Transverse colon (tissue), 3 donors: ENCODE measurements around the gene MASP2.

ENCODE experiments used
- EP300 ChIP-seq: sonication (generic); formaldehyde crosslinking; IDR thresholded peaks from one replicate; pipeline ENCODE4 v1.6.1; 2017; ENCODE audit warnings: antibody characterized with exemption, low read depth
- POLR2A ChIP-seq: fragments of 450-650 bp; IDR thresholded peaks from one replicate; pipeline ENCODE4 v1.6.1; 2016; ENCODE audit warnings: antibody characterized with exemption, mild to moderate bottlenecking, moderate library complexity
- TF ChIP-seq, protein P1 (sequence below), 5 experiments: fragments of 200-600 bp in 3 of 5; fragments of 450-650 bp in 2 of 5; sonication (generic) in 3 of 5; IDR thresholded peaks; 1 replicate in 2 of 5; 2 replicates in 3 of 5; pipeline ENCODE4 v1.5.1; 2016 to 2017; ENCODE audit warnings: antibody characterized with exemption in 5 of 5, inconsistent platforms in 3 of 5, mild to moderate bottlenecking in 2 of 5, moderate library complexity in 1 of 5

- TF ChIP-seq, protein P1, sequence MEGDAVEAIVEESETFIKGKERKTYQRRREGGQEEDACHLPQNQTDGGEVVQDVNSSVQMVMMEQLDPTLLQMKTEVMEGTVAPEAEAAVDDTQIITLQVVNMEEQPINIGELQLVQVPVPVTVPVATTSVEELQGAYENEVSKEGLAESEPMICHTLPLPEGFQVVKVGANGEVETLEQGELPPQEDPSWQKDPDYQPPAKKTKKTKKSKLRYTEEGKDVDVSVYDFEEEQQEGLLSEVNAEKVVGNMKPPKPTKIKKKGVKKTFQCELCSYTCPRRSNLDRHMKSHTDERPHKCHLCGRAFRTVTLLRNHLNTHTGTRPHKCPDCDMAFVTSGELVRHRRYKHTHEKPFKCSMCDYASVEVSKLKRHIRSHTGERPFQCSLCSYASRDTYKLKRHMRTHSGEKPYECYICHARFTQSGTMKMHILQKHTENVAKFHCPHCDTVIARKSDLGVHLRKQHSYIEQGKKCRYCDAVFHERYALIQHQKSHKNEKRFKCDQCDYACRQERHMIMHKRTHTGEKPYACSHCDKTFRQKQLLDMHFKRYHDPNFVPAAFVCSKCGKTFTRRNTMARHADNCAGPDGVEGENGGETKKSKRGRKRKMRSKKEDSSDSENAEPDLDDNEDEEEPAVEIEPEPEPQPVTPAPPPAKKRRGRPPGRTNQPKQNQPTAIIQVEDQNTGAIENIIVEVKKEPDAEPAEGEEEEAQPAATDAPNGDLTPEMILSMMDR (IDR thresholded peaks at IDR 0.05): no peak
- TF ChIP-seq EP300 (no peak), POLR2A (no peak)
Observed at GRCh38 chr1:11065796-11066195, 18.8 kb upstream of the MASP2 start.
